GM23338 (cell line): ENCODE results near the gene PLCD3. TPM values are rescaled to one million over a fixed set of nuclear protein-coding genes. Genes with fewer than 3 reads are reported as not detected.

Experiments
- ATAC-seq: fragments of 200-7000 bp; cut with Tn5 transposase; 3 replicates; pipeline ENCODE4 v1.9.1; 2020
- DNase-seq: peaks from one replicate; pipeline ENCODE4 v3.0.0-alpha.2; 2015; ENCODE audit warnings: low spot score
- H2AFZ ChIP-seq: fragments of 200-600 bp; sonication (generic); 2 replicates; pipeline ENCODE4 v1.8.0; 2016; ENCODE audit warnings: antibody characterized with exemption, mild to moderate bottlenecking, moderate library complexity
- H3F3A ChIP-seq: fragments of 200-600 bp; sonication (generic); replicated peaks from 2 replicates; pipeline ENCODE4 v1.8.0; 2017; ENCODE audit warnings: antibody characterized with exemption, mixed run types, low read depth
- H3K27ac ChIP-seq: fragments of 200-600 bp; sonication (generic); 2 replicates; pipeline ENCODE4 v1.6.1; 2016; ENCODE audit warnings: low read depth
- H3K27me3 ChIP-seq: fragments of 200-600 bp; sonication (generic); 2 replicates; pipeline ENCODE4 v1.8.0; 2016; ENCODE audit warnings: mild to moderate bottlenecking, mixed run types, moderate library complexity; ENCODE audit not compliant: insufficient read depth
- H3K36me3 ChIP-seq: fragments of 200-600 bp; sonication (generic); 2 replicates; pipeline ENCODE4 v1.8.0; 2016; ENCODE audit warnings: mild to moderate bottlenecking; ENCODE audit not compliant: insufficient read depth
- H3K4me1 ChIP-seq: fragments of 200-600 bp; sonication (generic); 2 replicates; pipeline ENCODE4 v1.8.0; 2016; ENCODE audit warnings: mild to moderate bottlenecking, moderate library complexity; ENCODE audit not compliant: insufficient read depth
- H3K4me2 ChIP-seq: fragments of 200-600 bp; sonication (generic); 2 replicates; pipeline ENCODE4 v1.7.1; 2017; ENCODE audit warnings: mixed run types
- H3K4me3 ChIP-seq: fragments of 200-600 bp; sonication (generic); 2 replicates; pipeline ENCODE4 v1.6.1; 2016; ENCODE audit warnings: mixed run types
- H3K79me2 ChIP-seq: fragments of 200-600 bp; sonication (generic); replicated peaks from 2 replicates; pipeline ENCODE4 v1.8.0; 2017; ENCODE audit warnings: mild to moderate bottlenecking; ENCODE audit not compliant: insufficient read depth
- H3K9me2 ChIP-seq: fragments of 200-600 bp; sonication (generic); 2 replicates; pipeline ENCODE4 v1.8.0; 2017; ENCODE audit not compliant: insufficient read depth
- H4K20me1 ChIP-seq: fragments of 200-600 bp; sonication (generic); replicated peaks from 2 replicates; pipeline ENCODE4 v1.8.0; 2017; ENCODE audit warnings: mild to moderate bottlenecking; ENCODE audit not compliant: insufficient read depth
- H3K27ac Mint-ChIP-seq: 2 replicates; pipeline ENCODE4 v1.8.0; 2020; ENCODE audit warnings: inconsistent platforms, mild to moderate bottlenecking, moderate library complexity, mixed read lengths
- H3K27me3 Mint-ChIP-seq: 3 replicates; pipeline ENCODE4 v1.8.0; 2022; ENCODE audit warnings: low read depth, mild to moderate bottlenecking, moderate library complexity, mixed read lengths, inconsistent platforms; ENCODE audit not compliant: insufficient read depth, poor library complexity
- H3K36me3 Mint-ChIP-seq: 3 replicates; pipeline ENCODE4 v1.8.0; 2021; ENCODE audit warnings: low read depth, mild to moderate bottlenecking, inconsistent platforms, moderate library complexity, mixed read lengths
- H3K4me1 Mint-ChIP-seq: 3 replicates; pipeline ENCODE4 v1.8.0; 2020; ENCODE audit warnings: mild to moderate bottlenecking, inconsistent platforms, mixed read lengths
- H3K4me3 Mint-ChIP-seq: 3 replicates; pipeline ENCODE4 v1.8.0; 2021; ENCODE audit warnings: moderate library complexity, mild to moderate bottlenecking, inconsistent platforms, mixed read lengths
- H3K9me3 Mint-ChIP-seq: 3 replicates; pipeline ENCODE4 v1.8.0; 2020; ENCODE audit warnings: moderate library complexity, mild to moderate bottlenecking, inconsistent platforms, mixed read lengths
- CREB1 ChIP-seq: fragments of 250-450 bp; sonication (Bioruptor Pico); IDR thresholded peaks from 2 replicates; pipeline ENCODE4 v1.5.0; 2020; ENCODE audit warnings: low read depth, mild to moderate bottlenecking, moderate library complexity
- POLR2AphosphoS5 ChIP-seq: IDR thresholded peaks from 2 replicates; pipeline ENCODE4 v1.6.1; 2016; ENCODE audit warnings: antibody characterized with exemption, low read depth
- ZNF114 ChIP-seq: fragments of 250-450 bp; sonication (Bioruptor Pico); IDR thresholded peaks from 2 replicates; pipeline ENCODE4 v1.5.0; 2020; ENCODE audit warnings: mild to moderate bottlenecking, moderate library complexity
- ZNF331 ChIP-seq: fragments of 250-450 bp; sonication (Bioruptor Pico); IDR thresholded peaks from 2 replicates; pipeline ENCODE4 v1.5.0; 2020; ENCODE audit warnings: low read depth, mild to moderate bottlenecking, moderate library complexity
- polyA plus RNA-seq: library from polyadenylated mRNA; unstranded; fragments of >200 nt; fragmentation: Nextera tagmentation; extraction: Ambion mirVana; gene quantifications from 2 replicates; pipeline ENCODE4 v1.2.1, GENCODE V29; 2016
- total RNA-seq: library from RNA; depleted of rRNA; stranded (reverse); fragments of >200 nt; shearing (Covaris generic); gene quantifications from 2 replicates; pipeline ENCODE4 v1.2.3, GENCODE V29; 2014
- TF ChIP-seq, protein P1 (sequence below): fragments of 250-450 bp; sonication (Bioruptor Pico); IDR thresholded peaks from 2 replicates; pipeline ENCODE4 v1.5.0; 2020; ENCODE audit warnings: mild to moderate bottlenecking, moderate library complexity
- TF ChIP-seq, protein P2 (sequence below): IDR thresholded peaks from 2 replicates; pipeline ENCODE4 v1.6.1; 2016; ENCODE audit warnings: antibody characterized with exemption

The PLCD3 gene
- total and polyA plus RNA-seq, 2 experiments from 2014 or later, result 3.0 to 32.1 TPM

DNA sequence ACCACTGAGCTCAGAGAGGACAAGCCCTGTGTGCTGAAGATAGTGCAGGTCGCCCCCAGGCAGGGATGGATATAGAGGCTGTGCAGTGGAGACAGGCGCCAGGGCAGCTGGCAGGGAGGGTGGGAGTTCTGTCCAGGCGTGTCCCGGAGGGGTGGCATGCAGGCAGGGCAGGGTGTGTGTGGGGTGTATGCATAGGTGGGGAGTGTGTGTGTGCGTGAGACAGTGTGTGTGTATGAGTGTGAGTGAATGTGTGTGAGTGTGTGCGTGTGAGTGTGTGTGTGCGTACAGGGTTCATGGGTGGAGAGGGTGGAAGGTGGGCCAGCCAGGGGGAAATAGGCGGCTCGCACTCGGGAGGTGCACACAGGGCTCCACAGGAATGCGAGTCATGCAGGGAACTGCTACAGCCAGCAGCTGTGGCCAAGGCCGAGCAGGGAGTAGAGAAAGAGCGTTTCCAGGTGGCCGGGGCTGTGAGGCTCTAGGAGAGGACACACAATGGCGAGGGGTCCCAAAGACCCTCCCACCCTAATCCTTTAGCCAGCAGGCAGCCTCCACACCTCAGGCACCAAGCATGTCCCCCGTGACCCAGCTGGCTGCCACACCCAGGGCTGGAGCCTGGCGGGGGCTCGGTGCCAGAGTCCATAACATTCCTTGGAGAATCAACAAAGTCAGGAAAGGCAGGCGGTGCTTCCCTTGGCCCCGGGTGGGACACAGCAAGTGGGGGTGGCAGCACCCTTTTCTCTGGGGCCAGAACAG lies 4.6 kb downstream of the PLCD3 start (continued):
- TF ChIP-seq, protein P1, sequence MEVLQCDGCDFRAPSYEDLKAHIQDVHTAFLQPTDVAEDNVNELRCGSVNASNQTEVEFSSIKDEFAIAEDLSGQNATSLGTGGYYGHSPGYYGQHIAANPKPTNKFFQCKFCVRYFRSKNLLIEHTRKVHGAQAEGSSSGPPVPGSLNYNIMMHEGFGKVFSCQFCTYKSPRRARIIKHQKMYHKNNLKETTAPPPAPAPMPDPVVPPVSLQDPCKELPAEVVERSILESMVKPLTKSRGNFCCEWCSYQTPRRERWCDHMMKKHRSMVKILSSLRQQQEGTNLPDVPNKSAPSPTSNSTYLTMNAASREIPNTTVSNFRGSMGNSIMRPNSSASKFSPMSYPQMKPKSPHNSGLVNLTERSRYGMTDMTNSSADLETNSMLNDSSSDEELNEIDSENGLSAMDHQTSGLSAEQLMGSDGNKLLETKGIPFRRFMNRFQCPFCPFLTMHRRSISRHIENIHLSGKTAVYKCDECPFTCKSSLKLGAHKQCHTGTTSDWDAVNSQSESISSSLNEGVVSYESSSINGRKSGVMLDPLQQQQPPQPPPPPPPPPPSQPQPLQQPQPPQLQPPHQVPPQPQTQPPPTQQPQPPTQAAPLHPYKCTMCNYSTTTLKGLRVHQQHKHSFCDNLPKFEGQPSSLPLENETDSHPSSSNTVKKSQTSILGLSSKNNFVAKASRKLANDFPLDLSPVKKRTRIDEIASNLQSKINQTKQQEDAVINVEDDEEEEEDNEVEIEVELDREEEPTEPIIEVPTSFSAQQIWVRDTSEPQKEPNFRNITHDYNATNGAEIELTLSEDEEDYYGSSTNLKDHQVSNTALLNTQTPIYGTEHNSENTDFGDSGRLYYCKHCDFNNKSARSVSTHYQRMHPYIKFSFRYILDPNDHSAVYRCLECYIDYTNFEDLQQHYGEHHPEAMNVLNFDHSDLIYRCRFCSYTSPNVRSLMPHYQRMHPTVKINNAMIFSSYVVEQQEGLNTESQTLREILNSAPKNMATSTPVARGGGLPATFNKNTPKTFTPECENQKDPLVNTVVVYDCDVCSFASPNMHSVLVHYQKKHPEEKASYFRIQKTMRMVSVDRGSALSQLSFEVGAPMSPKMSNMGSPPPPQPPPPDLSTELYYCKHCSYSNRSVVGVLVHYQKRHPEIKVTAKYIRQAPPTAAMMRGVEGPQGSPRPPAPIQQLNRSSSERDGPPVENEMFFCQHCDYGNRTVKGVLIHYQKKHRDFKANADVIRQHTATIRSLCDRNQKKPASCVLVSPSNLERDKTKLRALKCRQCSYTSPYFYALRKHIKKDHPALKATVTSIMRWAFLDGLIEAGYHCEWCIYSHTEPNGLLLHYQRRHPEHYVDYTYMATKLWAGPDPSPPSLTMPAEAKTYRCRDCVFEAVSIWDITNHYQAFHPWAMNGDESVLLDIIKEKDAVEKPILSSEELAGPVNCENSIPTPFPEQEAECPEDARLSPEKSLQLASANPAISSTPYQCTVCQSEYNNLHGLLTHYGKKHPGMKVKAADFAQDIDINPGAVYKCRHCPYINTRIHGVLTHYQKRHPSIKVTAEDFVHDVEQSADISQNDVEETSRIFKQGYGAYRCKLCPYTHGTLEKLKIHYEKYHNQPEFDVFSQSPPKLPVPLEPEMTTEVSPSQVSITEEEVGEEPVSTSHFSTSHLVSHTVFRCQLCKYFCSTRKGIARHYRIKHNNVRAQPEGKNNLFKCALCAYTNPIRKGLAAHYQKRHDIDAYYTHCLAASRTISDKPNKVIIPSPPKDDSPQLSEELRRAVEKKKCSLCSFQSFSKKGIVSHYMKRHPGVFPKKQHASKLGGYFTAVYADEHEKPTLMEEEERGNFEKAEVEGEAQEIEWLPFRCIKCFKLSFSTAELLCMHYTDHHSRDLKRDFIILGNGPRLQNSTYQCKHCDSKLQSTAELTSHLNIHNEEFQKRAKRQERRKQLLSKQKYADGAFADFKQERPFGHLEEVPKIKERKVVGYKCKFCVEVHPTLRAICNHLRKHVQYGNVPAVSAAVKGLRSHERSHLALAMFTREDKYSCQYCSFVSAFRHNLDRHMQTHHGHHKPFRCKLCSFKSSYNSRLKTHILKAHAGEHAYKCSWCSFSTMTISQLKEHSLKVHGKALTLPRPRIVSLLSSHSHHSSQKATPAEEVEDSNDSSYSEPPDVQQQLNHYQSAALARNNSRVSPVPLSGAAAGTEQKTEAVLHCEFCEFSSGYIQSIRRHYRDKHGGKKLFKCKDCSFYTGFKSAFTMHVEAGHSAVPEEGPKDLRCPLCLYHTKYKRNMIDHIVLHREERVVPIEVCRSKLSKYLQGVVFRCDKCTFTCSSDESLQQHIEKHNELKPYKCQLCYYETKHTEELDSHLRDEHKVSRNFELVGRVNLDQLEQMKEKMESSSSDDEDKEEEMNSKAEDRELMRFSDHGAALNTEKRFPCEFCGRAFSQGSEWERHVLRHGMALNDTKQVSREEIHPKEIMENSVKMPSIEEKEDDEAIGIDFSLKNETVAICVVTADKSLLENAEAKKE, result no peak
- TF ChIP-seq, protein P2, sequence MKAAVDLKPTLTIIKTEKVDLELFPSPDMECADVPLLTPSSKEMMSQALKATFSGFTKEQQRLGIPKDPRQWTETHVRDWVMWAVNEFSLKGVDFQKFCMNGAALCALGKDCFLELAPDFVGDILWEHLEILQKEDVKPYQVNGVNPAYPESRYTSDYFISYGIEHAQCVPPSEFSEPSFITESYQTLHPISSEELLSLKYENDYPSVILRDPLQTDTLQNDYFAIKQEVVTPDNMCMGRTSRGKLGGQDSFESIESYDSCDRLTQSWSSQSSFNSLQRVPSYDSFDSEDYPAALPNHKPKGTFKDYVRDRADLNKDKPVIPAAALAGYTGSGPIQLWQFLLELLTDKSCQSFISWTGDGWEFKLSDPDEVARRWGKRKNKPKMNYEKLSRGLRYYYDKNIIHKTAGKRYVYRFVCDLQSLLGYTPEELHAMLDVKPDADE, result no peak

DNA sequence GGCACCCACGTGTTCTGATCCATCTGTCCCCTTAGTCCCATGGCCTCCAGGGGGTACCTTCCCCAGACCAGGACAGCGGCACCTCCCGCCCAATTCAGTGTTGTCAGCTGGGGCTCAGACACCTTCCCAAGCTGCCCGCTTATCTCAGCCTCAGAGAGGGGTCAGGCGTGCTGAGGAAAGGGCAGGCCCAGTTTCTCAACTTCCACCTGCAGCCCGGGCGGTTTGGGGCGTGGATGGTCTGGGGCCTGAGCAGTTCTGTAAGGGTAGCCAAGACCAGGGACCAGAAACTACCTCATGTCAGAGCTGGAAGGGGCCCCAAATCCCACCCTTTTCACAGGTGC lies 5.1 kb downstream of the PLCD3 start:
- Histone ChIP-seq H2AFZ (no peak overlapping the region), H3K36me3 (no peaks in the 10 kb centered on the region), H3K27ac (peak overlapping the region; percentile 55; the same call in 1 of the 2 replicates), H3K27me3 (no peaks in the 10 kb centered on the region), H3K79me2 (no peaks in the 10 kb centered on the region), H3K4me1 (no peaks in the 10 kb centered on the region), H3K4me3 (no peak overlapping the region), H3F3A (0 out of 2 replicates have a peak, but pooled peaks cover 4% of the 10 kb centered on the region), H4K20me1 (no peaks in the 10 kb centered on the region; the same call in 1 of the 2 replicates), H3K9me2 (no peaks in the 10 kb centered on the region), H3K4me2 (no peak overlapping the region)
- ATAC-seq (no peak), DNase-seq (no peak)
- H3K9me3 Mint-ChIP-seq, result no peaks in the 10 kb centered on the region
- H3K4me1 Mint-ChIP-seq, result peaks cover 11% of the 10 kb centered on the region
- H3K27me3 Mint-ChIP-seq, result peaks cover 29% of the 10 kb centered on the region
- peak overlapping the region; percentile 63 for H3K27ac Mint-ChIP-seq
- no peak overlapping the region for H3K4me3 Mint-ChIP-seq
- H3K36me3 Mint-ChIP-seq, result no peaks in the 10 kb centered on the region
- no peak for TF ChIP-seq ZNF331 (CRISPR knock-in tag)
- no peak for TF ChIP-seq ZNF114 (CRISPR knock-in tag)
- TF ChIP-seq, protein P2, result no peak
- TF ChIP-seq CREB1 (CRISPR knock-in tag), result no peak
- TF ChIP-seq POLR2AphosphoS5, result no peak
- TF ChIP-seq, protein P1, result no peak
